ENCODE results near the gene PEMT. TPM values are rescaled to one million over a fixed set of nuclear protein-coding genes. Genes with fewer than 3 reads are reported as not detected.

PEMT gene
- total and polyA plus RNA-seq, 4 donors: 18.7 to 59.1 (median 34.4) TPM

- Histone ChIP-seq H3K27ac (ENCODE audit: low read depth in 1 of 2, low read length in 1 of 2) (peak overlapping the region in 1 of 2 donors; percentile 55), H3K27me3 (ENCODE audit: control insufficient read depth in 3 of 3, insufficient read depth in 3 of 3, low read length in 2 of 3) (no peaks in the 10 kb centered on the region), H3K4me1 (ENCODE audit: control insufficient read depth in 5 of 5, insufficient read depth in 5 of 5, low read length in 5 of 5) (peaks cover 0 to 4% (median 0%) of the 10 kb centered on the region in 5 donors), H3K4me3 (no peak overlapping the region), H3K36me3 (ENCODE audit: control insufficient read depth in 4 of 4, insufficient read depth in 4 of 4, low read length in 4 of 4) (no peaks in the 10 kb centered on the region), H3K9me3 (ENCODE audit: control insufficient read depth in 4 of 4, insufficient read depth in 3 of 4, low read length in 3 of 4) (no peaks in the 10 kb centered on the region), H3K9ac (ENCODE audit: insufficient read depth in 1 of 2, low read length in 2 of 2) (no peak overlapping the region)
- ATAC-seq (ENCODE audit: insufficient read depth, low FRiP score): no peak
- DNase-seq: peak; percentile 76 to 88 (median 81)
- WGBS, 2 donors: 58 to 65% methylated on average over 9 of the region's 9 CpGs
- no peak for TF ChIP-seq CTCF (IDR thresholded peaks at IDR 0.05; ENCODE audit: control extremely low read depth, extremely low read depth)
These were observed 33.2 kb upstream of the PEMT start for GRCh38 chr17:17624741-17625140.

GRCh38 chr17:17623904-17624303 lies 32.4 kb upstream of the PEMT start:
- Histone ChIP-seq H3K9ac (ENCODE audit: insufficient read depth in 1 of 2, low read length in 2 of 2) (no peak overlapping the region), H3K4me3 (no peak overlapping the region), H3K27me3 (ENCODE audit: control insufficient read depth in 3 of 3, insufficient read depth in 3 of 3, low read length in 2 of 3) (no peaks in the 10 kb centered on the region), H3K9me3 (ENCODE audit: control insufficient read depth in 4 of 4, insufficient read depth in 3 of 4, low read length in 3 of 4) (no peaks in the 10 kb centered on the region), H3K4me1 (ENCODE audit: control insufficient read depth in 5 of 5, insufficient read depth in 5 of 5, low read length in 5 of 5) (peaks cover 0 to 4% (median 0%) of the 10 kb centered on the region in 5 donors), H3K27ac (ENCODE audit: low read depth in 1 of 2, low read length in 1 of 2) (no peak overlapping the region), H3K36me3 (ENCODE audit: control insufficient read depth in 4 of 4, insufficient read depth in 4 of 4, low read length in 4 of 4) (no peaks in the 10 kb centered on the region)
- WGBS, 2 donors: 95% methylated on average over 9 of the region's 9 CpGs
- DNase-seq (no peak), ATAC-seq (ENCODE audit: insufficient read depth, low FRiP score) (no peak)
- no peak for TF ChIP-seq CTCF (IDR thresholded peaks at IDR 0.05; ENCODE audit: control extremely low read depth, extremely low read depth)

GRCh38 chr17:17621254-17621653 lies 29.7 kb upstream of the PEMT start:
- DNase-seq (no peak), ATAC-seq (ENCODE audit: insufficient read depth, low FRiP score) (no peak)
- no peak overlapping the region for H3K27ac ChIP-seq (ENCODE audit: low read depth in 1 of 2, low read length in 1 of 2)
- WGBS, 2 donors: 57 to 64% methylated on average over 6 of the region's 6 CpGs
- H3K27me3 ChIP-seq (ENCODE audit: control insufficient read depth in 3 of 3, insufficient read depth in 3 of 3, low read length in 2 of 3): no peaks in the 10 kb centered on the region
- H3K4me1 ChIP-seq (ENCODE audit: control insufficient read depth in 5 of 5, insufficient read depth in 5 of 5, low read length in 5 of 5): peaks cover 0 to 4% (median 0%) of the 10 kb centered on the region in 5 donors
- no peak overlapping the region for H3K4me3 ChIP-seq
- H3K36me3 ChIP-seq (ENCODE audit: control insufficient read depth in 4 of 4, insufficient read depth in 4 of 4, low read length in 4 of 4): no peaks in the 10 kb centered on the region
- no peaks in the 10 kb centered on the region for H3K9me3 ChIP-seq (ENCODE audit: control insufficient read depth in 4 of 4, insufficient read depth in 3 of 4, low read length in 3 of 4)
- TF ChIP-seq CTCF (IDR thresholded peaks at IDR 0.05; ENCODE audit: control extremely low read depth, extremely low read depth): no peak
- no peak overlapping the region for H3K9ac ChIP-seq (ENCODE audit: insufficient read depth in 1 of 2, low read length in 2 of 2)

GRCh38 chr17:17613708-17614114 lies 22.2 kb upstream of the PEMT start:
- Histone ChIP-seq H3K36me3 (ENCODE audit: control insufficient read depth in 4 of 4, insufficient read depth in 4 of 4, low read length in 4 of 4) (no peaks in the 10 kb centered on the region), H3K4me3 (no peak overlapping the region), H3K27me3 (ENCODE audit: control insufficient read depth in 3 of 3, insufficient read depth in 3 of 3, low read length in 2 of 3) (no peaks in the 10 kb centered on the region), H3K27ac (ENCODE audit: low read depth in 1 of 2, low read length in 1 of 2) (no peak overlapping the region), H3K4me1 (ENCODE audit: control insufficient read depth in 5 of 5, insufficient read depth in 5 of 5, low read length in 5 of 5) (peaks cover 0 to 2% (median 0%) of the 10 kb centered on the region in 5 donors), H3K9ac (ENCODE audit: insufficient read depth in 1 of 2, low read length in 2 of 2) (no peak overlapping the region), H3K9me3 (ENCODE audit: control insufficient read depth in 4 of 4, insufficient read depth in 3 of 4, low read length in 3 of 4) (no peaks in the 10 kb centered on the region)
- ATAC-seq (ENCODE audit: insufficient read depth, low FRiP score): peak; percentile 83
- peak; percentile 68 to 81 (median 73) for DNase-seq
- TF ChIP-seq CTCF (IDR thresholded peaks at IDR 0.05; ENCODE audit: control extremely low read depth, extremely low read depth): peak; percentile 63
- 3 to 5% methylated on average over 3 of the region's 3 CpGs for WGBS, 2 donors

All from lung (tissue), 12 donors.